ENCODE results near the gene TNFRSF13B. TPM values are rescaled to one million over a fixed set of nuclear protein-coding genes. Genes with fewer than 3 reads are reported as not detected.
"Not testable (repeated sequence)": the region's sequence is repeated elsewhere in the genome, so short reads cannot be mapped to it uniquely, and the experiment has no call there.

Gene TNFRSF13B
- not detected for polyA plus RNA-seq (ENCODE audit: insufficient read length in 4 of 4)

DNA sequence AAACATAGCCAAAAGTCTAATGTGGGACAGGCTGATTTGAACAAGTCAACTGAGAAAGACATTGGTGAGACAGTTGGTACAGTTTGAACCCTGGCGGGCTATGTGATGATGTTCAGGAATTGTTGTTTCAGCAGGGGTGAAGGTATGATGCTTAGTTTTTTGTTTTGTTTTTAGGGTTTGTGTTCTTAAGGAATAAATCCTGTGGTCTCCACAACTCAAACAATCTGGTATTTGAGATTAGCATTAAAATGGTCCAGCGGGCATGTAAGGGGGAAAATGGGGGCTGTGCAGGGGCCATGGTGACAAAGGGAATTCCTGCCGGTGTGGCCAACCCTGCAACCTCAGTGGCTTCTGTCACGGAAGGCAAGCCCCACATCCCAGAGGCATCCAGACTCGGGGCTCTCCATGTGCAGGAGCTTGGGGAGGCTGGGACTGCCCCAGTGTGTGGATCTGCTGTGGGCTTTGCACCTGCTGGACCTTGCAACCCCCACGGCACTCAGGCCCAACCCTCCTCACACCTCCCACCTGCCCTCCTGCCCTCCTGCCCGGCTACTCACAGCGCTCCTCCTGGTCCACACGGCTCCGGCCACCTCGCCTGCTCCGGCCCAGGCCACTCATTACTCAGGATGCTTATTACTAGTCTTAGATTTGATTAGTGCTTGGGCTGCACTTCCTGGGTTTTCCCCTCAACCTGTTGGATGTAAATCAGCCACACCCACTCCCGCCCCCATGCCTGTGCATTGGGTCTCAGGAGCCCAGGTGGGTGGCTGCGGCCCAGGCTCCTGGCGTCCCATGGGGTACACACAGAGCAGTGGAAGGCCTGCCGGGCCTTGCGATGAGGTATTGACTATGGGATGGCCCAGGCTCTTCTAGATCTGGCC is at the start of gene TNFRSF13B:
TSS of gene TNFRSF13B (minus strand) at position 661 of the 881 bp plus-strand sequence. CDS start at position 618, 43 bp downstream.
- no peak for DNase-seq (ENCODE audit: low read depth in 4 of 4, low spot score in 3 of 4)

DNA sequence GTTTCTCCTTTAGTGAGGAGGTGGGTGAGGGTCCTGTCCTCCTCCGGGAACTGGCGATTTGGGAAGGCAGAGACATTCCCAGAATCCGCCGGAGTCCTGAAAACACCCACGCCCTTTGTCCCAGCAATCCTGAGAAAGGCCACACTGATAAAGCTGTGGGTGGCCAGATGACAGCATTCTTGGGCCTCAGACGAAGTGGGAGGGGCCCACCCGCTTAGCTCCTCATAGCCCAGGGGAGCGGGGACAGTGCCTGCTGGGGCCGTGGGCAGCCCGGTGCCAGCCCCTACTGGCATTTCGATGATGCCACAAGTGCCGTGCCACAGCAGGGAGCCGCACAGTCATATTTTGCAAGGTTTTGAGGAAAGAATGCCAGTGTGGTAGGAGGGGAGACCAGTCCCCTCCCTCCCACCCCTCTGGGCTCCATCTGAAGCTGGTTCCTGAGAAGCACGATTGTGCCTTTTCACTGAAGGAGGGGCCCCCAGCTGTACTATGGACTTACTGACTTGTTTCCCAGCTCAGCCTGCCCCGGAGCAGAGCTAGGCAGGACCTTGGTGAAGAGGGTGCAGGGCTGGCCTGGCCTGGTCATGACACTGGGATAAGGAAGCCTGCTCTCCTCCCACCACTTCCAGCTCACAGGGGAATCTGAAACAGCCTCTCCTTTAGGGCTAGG is 49.4 kb upstream of the TNFRSF13B start:
- no peak for DNase-seq (ENCODE audit: low read depth in 4 of 4, low spot score in 3 of 4)

DNA sequence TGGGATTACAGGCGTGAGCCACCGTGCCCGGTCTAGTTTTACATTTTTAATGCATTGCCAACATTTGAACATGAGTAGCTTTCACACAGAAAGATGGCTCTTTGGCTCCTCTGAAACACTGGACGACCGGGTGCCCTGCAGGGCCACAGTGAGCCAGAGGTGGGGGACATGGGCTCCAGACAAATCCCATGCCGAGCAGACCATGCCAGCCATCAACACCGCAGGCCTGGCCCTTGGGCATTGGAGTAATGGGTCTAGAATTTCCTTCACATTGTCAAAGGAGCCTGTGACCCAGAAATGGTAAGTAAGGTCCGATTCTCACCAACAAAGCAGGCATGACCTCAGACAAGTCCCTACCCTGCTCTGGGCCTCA is 48.9 kb upstream of the TNFRSF13B start:
- no peak for DNase-seq (ENCODE audit: low read depth in 4 of 4, low spot score in 3 of 4)

DNA sequence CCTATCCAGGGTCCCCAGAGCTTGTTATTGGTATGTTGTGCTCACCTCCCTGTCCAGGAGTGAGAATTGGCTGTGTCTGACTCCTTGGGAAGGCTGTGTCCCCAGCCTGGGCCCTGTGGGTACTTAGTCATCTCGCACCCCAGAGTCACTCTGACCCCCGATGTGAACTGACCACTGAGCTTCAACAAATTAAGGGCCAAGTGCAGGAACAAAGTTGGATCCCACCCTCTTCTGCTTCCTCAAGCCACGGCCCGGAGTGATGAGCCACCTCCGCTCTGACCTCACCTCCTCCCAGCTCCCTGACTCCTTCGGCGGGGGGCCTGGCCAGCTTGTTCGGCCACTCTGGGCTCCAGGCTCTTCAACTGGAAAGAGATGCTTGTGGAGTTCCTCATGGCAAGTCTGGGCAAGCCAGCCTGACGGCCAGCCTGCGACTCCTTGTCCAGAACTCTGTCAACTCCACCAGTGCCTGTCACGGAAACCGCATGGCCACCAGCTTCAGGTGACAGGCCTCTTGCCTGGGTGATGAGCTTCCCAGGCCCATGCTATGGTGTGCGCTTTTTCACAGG is 48.1 kb upstream of the TNFRSF13B start:
- no peak for DNase-seq (ENCODE audit: low read depth in 4 of 4, low spot score in 3 of 4)

DNA sequence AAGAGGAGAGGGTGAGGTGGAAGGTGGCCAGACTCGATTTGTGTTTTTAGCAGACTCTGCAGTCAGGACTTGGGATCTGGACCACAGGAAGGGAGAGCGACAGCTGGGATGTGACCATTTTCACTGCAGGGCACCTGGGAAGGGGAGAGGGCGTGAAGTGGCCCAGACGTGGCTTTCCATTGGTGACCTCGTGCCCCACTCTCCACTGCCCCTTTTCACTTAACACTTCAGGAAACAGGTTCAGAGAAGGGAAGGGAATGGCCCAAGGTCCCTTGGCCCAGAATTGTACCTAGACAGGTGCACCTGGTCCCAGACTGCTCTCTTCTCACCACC is 47.5 kb upstream of the TNFRSF13B start:
- DNase-seq (ENCODE audit: low read depth in 4 of 4, low spot score in 3 of 4): no peak

DNA sequence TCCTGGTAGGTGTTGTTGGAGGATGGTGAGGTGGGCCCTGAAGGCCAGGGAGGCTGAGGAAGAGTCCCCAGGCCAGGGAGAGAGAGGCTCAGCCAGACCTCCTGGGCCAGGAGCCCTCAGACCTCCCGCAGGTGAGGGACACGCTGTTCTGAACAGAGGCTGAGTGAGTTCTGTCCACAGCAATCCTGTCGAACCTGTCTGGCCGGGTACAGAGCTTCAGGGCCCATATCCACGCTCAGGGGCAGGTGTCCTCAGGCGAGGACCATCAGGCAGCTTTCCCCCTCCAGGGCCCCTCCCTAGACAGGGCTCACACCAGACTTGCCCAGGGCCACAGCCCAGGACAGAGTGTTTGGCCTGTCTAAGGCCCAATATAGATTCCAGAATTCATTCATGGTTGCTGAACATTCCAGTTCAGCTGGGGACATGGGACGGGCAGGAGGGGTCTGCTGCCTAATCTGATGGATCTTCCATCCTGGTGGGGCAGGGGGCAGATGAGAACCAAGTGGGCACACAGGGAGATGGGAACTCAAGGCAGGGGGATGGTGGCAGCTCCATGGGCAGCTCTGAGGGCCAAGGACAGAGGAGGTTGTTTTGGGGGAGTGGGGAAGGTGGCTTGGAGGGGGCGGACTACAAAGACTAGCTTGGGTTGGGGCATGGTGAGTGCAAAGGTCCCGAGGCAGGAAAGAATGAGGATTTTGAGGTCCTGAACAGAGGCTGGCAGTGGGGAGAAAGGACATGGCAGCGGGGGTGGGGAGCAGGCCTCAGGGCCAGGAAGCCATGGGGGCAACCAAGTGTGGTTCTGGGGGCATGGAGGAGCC is 46.9 kb upstream of the TNFRSF13B start:
- DNase-seq (ENCODE audit: low read depth in 4 of 4, low spot score in 3 of 4): no peak

DNA sequence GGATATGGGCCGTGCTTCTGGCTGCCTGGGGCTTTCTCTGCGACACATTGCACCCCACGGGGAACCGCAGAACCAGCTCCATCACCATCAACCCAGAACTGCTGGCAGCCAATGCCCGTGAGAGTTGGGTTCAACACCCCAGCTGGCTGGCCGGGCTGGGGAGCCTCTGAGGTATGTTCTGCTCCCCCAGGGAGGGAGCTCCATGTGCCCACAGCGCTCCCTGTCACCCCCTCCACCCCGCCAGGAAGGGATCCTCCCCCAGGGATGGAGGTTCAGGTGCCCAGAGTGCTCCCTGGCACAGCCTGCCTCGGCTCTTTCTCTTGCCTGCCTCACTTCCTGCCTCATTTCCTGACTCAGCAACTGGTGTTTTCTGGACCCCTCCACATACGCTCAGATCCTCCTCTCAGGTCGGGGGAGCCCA is 46.1 kb upstream of the TNFRSF13B start:
- no peak for DNase-seq (ENCODE audit: low read depth in 4 of 4, low spot score in 3 of 4)

DNA sequence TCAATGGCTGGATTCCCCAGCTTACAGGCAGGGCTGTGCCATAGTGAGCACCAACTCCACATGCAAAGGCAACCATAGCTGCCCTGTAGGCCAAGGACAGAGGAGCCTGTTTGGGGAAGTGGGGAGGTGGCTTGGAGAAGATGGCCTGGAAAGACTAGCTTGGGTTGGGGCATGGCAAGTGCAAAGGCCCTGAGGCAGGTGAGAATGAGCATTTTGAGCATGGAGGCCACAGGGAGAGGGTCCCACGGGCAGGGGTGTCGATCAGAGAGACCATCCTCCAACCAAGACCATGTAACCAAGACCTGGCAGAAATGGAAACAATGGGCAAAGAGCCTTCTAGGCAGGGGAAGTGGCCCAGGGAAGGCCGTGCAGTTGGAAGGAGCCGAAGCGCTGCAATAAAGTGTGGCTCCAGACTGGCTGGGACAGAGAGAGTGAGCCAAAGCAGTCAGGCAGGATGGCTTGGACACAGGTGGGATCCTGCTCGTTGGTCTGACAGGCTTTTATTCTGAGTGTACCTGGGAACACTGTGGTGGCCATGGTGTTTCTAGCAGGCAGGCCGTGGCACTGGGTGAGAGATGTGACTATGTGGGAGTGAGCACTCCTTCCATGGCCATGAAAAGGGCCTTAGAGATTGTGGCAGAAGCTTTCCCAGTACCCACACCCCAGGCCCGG is 45.6 kb upstream of the TNFRSF13B start:
- no peak for DNase-seq (ENCODE audit: low read depth in 4 of 4, low spot score in 3 of 4)

DNA sequence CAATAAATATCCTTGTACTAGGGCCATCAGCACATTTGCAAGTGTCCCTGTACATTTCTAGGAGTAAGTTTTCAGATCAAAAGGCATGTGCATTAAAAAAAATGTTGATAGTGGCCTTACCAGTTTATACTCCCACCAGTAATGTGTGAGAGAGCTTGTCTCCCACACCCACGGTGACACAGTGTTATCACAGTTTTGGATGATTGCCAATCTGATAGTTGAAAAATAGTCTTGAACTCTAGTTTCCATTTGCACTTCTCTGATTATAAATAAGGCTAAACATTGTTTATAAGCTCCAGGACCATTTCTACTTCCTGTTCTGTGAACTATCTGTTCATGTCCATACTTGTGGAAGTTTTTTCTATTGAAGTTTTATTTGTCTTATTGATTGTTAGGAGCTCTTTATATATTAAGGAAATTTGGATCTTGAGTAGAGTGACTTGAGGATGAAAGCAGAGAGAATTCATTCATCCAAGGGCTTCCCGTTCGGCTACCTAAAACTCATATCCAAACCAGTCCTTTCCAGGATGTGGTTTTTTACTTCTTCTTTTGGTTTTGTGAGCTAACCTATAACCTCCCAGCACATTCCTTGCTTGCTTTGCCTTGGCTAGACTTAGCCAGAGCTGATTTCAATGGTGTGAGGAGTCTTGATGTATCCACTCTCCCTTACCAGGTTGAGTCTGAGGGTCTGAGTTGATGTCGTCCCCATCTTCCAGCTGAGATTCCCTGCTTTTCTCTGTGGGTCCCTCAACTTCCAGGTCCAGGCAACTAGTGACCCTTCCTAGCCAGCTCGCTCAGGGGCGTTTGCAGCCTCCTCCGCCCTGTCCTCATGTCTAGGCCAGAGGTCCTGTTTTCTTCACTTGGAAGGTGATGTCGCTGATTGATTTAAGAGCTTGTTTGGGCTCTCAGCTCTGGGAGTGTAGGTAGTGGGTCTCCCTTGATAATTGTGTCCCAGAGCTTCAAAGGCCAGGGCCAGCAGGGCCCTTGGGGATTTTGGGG is 44.6 kb upstream of the TNFRSF13B start:
- DNase-seq (ENCODE audit: low read depth in 4 of 4, low spot score in 3 of 4): not testable (repeated sequence)

DNA sequence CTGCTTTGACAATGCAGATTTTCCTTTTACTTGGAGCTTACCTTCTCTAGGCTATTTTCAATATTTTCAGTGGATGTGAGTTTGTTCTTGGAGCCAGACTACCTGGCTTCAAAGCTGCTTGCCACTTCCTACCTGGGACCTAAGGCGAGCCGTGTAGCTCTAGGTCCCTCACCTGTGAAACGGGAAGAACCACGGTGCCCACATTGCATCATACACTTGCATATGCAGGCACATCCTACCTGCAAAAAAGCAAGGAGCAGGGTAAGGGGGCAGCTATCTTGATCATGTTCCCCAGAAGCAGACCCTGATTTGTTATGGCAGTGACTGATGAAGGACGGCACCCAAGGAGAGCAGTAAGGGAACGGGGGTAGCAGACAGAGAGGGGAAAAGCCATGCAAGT is 43.3 kb upstream of the TNFRSF13B start:
- no peak for DNase-seq (ENCODE audit: low read depth in 4 of 4, low spot score in 3 of 4)

DNA sequence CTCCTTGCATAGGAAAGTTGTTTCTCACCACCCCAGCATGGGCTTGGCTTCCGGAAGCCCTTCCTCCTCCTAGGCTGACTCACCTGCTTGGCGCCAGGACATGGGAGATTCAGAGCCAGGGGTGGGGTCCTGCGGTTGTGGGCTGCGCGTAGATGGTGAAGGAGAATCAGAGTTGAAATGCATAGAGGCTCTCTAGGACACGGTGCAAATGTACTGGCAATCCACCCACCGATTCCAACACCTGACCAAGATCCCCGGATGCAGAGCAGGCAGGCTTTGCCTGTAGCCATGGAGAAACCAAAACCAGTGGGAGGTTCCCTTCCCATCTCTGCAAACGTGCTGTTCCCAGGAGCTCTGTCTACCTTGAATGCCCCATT is 42.8 kb upstream of the TNFRSF13B start:
- DNase-seq (ENCODE audit: low read depth in 4 of 4, low spot score in 3 of 4): not testable (repeated sequence)

DNA sequence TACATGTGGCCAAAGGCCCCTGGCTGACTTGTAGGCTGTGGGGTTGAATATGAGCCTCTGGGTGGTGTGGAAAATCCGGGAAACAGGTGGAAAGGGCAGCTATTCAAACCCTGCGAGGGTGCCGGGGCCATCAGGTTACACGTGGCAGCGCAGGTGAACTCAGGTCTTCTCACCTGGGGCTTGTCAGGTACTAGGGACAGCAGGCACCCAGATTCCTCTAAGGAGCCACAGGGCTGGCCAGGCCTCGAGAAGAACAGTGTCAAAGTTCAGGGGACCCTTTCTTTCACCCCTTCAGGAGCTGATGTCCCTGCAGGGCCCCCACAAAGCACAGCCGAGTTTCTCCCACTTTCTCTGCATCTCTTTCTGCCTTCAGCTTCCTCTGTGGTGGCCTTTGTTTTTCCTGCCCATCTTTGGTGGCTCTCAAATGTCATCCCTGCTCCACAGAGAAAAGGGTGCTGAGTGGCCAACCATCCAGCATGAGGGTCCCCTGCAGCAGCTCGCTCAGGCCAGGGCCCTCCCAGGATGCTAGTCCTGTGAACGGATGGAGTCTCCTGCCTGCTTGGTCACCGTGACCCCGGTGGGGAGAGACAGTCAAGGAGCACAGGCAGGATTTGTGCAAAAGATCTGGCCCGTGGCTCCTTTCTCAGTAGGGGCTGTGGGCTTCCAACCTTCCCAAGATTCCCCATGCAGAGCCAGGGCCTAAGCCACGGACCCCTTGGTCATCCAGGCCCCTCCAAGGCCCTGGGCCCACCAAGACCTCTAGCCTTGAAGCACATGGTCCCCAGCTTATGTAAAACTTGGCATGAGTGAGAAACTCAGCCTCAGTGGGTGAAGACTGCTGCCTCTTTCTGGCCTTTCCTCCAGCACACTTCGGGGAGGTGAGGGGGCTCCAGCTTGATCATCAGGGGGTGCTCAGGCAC is 42.2 kb upstream of the TNFRSF13B start:
- not testable (repeated sequence) for DNase-seq (ENCODE audit: low read depth in 4 of 4, low spot score in 3 of 4)

DNA sequence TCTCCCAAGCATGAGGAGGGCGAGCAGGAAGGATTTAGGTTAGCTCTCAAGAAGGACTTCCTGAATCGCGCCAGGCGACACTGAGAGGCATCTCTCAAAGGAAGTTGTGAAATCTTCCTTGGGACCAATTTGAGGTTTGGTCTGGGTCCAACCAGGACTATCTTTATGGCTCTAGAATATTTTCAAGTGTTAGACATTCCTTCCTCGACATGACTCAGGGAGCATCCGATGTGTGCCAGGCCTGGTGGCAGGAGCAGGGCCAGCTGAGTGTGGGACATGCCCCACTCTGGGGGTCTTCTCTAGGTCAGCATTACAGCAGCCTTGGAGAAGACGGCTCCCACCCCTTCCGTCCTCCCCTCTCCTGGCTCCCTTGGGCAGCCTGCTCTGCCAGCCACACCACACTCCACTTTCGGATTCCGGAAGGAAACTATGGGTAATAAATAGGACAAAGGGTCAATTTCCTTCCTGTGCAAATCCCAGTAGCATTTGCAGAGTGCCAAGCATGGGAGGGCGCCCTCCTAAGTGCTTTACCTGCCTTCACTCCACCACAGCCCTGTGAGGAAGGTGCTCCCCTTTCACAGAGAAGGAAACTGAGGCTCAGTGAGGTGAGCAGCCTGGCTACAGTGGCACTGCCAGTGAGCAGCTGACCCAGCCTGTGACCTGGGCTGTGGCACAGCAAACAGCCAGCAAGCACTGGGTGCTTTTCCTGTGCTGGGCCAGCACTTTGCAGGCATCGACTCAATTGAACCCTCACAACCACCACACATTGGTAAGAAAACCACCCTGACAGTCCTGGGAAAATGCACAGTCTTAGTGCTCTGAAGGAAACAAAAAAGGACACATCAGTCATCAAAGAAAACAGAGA is 39.4 kb upstream of the TNFRSF13B start:
- not testable (repeated sequence) for DNase-seq (ENCODE audit: low read depth in 4 of 4, low spot score in 3 of 4)

DNA sequence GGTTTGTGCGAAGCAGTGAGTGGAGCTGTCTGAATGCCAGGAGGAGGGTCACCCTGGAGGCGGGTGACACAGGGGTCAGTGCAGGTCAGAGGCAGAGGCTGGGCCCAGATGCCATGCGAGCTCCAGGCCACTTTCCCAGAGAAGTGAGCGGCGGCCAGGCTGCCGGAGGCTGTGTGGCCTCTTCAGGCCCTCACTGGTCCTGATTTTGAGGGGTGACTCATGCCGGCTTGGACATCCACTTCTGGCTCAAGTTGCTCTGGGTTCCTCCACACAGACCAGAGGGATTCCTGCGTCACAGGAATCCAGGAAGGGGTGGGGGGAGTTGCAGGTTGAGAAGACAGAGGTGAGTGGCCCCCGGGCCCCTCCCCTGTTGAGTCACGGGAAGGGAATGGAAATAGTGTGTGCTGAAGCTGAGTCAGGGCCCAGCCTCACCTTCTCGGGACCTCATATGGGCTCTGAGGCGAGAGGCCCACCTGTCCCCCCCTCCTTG is 38.7 kb upstream of the TNFRSF13B start:
- not testable (repeated sequence) for DNase-seq (ENCODE audit: low read depth in 4 of 4, low spot score in 3 of 4)

DNA sequence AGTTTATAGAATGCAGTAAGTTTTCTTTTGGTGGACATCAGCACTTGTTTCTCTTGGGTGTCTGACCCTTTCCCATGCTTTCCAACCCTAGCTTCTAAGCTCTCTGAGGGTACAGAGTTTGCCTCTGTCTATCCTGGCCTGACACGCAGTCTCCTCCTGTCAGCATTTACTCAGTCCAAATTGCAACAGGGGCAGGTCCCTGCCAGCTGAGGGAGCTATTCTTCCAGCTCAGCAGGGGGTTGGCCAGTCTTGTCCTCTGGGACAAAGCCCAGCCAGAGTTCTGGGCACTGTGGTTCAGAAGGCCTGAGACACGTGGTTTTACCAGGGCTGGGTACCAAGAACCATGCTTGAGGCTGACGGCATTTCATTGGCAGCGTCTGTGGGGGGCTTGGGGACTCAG is 38.1 kb upstream of the TNFRSF13B start:
- DNase-seq (ENCODE audit: low read depth in 4 of 4, low spot score in 3 of 4): not testable (repeated sequence)

DNA sequence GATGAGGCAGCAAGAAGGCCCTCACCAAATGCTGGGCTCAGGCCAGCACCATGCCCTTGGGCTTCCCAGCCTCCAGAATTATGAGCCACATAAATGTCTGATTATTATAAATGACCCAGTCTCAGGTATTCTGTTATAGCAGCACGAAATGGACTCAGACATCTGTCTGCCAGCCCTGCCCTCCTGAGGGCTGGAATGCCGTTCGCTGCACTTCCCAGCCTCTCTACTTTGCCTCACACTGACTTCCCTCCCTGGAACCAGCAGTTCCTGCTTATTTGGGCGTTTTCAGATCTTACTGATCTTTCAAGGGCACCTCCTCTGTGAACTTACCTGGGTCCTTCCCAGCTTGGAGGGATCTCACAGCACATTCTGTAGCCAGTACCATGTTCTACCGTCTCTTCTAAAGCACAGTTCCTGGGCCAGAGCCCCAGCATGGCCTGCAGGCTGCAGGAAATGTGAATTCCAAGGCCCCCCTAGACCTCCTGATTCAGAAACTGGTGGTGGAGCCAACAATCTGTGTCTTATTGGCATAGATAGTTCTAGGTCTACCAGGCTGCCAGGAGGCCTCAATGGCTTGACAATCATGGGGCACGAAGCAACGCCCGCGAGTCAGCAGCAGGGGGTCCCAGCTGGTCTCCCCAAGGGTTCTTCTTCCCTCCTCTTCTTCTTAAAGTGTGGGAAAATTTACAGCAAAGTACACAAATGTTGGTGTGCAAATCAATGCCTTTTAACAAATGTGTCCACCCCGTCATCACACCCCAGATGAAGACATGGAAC is 36.9 kb upstream of the TNFRSF13B start:
- DNase-seq (ENCODE audit: low read depth in 4 of 4, low spot score in 3 of 4): not testable (repeated sequence)
